Glutamatergic neuron (in vitro differentiated cells): ENCODE data around the gene DNAH7. TPM values are rescaled to one million over a fixed set of nuclear protein-coding genes. Genes with fewer than 3 reads are reported as not detected.

Experiments
- DNase-seq: peaks from one replicate; pipeline ENCODE4 v3.0.0; 2022
- H3K27ac Mint-ChIP-seq: one replicate; pipeline ENCODE4 v1.8.0; 2020; ENCODE audit warnings: mild to moderate bottlenecking, mixed read lengths, inconsistent platforms; ENCODE audit not compliant: unreplicated experiment
- H3K27me3 Mint-ChIP-seq: one replicate; pipeline ENCODE4 v1.8.0; 2020; ENCODE audit warnings: mild to moderate bottlenecking, moderate library complexity, mixed read lengths, inconsistent platforms; ENCODE audit not compliant: unreplicated experiment
- H3K36me3 Mint-ChIP-seq: one replicate; pipeline ENCODE4 v1.8.0; 2020; ENCODE audit warnings: mild to moderate bottlenecking, mixed read lengths, inconsistent platforms; ENCODE audit not compliant: unreplicated experiment
- H3K4me1 Mint-ChIP-seq: one replicate; pipeline ENCODE4 v1.8.0; 2020; ENCODE audit warnings: mild to moderate bottlenecking, low read depth, mixed read lengths, inconsistent platforms; ENCODE audit not compliant: unreplicated experiment
- H3K4me3 Mint-ChIP-seq: one replicate; pipeline ENCODE4 v1.8.0; 2020; ENCODE audit warnings: mild to moderate bottlenecking, mixed read lengths, inconsistent platforms; ENCODE audit not compliant: unreplicated experiment
- H3K9me3 Mint-ChIP-seq: one replicate; pipeline ENCODE4 v1.8.0; 2020; ENCODE audit warnings: mild to moderate bottlenecking, moderate library complexity, mixed read lengths, inconsistent platforms; ENCODE audit not compliant: unreplicated experiment
- total RNA-seq: library from RNA; stranded (reverse); fragmentation: NEBNext Ultra II Directional; extraction: Animal tissue kit (Norgen Biotek cat#: 25700); gene quantifications from one replicate; pipeline ENCODE4 v1.2.1, GENCODE V29; 2021; ENCODE audit not compliant: unreplicated experiment
- TF ChIP-seq, protein P1 (sequence below): fragments of 200-600 bp; sonication (generic); IDR thresholded peaks from one replicate; pipeline ENCODE4 v1.5.0; 2021; ENCODE audit not compliant: partially characterized antibody, unreplicated experiment

Gene DNAH7
- total RNA-seq, 1 donor from 2014 or later: 0.56 TPM

DNA sequence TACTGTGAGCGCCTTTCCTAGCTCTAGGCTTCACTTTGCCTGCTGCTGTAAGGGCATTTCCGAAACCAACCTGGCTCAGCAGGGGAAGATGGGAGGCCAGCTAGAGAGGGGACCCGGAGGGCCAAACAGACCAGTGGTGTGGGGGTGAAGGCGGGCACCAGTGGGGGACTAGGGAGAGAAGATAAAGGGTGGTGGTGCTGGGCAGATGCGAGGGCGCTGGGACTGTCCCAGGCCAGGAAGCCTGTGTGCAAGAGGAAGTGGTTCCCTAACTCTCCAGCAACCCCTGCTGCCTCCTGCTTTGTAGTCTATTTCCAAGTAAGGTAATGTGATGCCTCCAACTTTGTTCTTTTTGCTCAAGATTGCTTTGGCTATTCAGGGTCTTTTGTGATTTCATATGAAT lies 73.1 kb downstream of the DNAH7 start:
- Mint-ChIP-seq H3K27ac (no peak overlapping the region), H3K9me3 (no peaks in the 10 kb centered on the region), H3K36me3 (no peaks in the 10 kb centered on the region), H3K4me1 (peaks cover 2% of the 10 kb centered on the region), H3K4me3 (no peak overlapping the region), H3K27me3 (no peaks in the 10 kb centered on the region)
- TF ChIP-seq, protein P1, sequence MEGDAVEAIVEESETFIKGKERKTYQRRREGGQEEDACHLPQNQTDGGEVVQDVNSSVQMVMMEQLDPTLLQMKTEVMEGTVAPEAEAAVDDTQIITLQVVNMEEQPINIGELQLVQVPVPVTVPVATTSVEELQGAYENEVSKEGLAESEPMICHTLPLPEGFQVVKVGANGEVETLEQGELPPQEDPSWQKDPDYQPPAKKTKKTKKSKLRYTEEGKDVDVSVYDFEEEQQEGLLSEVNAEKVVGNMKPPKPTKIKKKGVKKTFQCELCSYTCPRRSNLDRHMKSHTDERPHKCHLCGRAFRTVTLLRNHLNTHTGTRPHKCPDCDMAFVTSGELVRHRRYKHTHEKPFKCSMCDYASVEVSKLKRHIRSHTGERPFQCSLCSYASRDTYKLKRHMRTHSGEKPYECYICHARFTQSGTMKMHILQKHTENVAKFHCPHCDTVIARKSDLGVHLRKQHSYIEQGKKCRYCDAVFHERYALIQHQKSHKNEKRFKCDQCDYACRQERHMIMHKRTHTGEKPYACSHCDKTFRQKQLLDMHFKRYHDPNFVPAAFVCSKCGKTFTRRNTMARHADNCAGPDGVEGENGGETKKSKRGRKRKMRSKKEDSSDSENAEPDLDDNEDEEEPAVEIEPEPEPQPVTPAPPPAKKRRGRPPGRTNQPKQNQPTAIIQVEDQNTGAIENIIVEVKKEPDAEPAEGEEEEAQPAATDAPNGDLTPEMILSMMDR: no peak
- no peak for DNase-seq

DNA sequence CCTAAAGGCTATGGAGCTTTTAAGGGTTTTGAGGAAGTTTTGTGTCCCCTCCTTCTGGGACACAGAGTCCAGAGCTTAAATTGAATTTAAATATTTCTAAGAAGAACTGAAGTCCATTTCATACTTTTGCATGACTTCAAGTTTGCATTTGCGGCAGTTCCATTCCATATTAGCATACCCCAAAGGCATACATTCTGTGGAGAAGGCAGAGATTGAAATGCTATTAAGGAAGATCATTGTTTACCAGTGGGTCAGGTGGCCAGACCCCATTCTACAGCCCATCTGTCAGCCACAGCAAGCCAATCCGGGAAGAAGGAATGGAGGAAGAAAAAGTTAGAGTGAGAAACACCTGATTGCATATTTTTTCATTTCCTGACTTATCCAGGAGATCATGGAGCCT lies 75.0 kb downstream of the DNAH7 start:
- Mint-ChIP-seq H3K27ac (no peak overlapping the region), H3K36me3 (no peaks in the 10 kb centered on the region), H3K27me3 (no peaks in the 10 kb centered on the region), H3K4me3 (no peak overlapping the region), H3K4me1 (peaks cover 2% of the 10 kb centered on the region), H3K9me3 (no peaks in the 10 kb centered on the region)
- no peak for DNase-seq
- TF ChIP-seq, protein P1: no peak

DNA sequence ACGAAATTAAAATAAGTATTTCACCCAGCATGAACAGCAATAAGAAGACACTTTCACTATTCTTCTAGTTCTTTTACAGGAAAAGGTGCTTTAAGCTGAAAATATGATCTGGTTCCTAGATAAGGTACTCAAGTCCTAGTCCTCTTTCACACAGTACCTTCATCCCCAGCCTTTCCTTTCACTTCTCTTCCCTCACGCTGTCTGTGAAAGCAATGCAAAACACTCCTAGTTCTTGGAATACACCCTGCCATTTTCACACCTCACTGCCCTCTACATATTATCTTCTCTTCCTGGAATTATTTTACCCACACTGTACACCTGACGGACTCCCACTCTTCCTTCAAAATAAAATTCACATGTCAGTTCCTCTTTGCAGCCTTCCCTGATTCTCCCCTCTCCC lies 82.9 kb downstream of the DNAH7 start:
- H3K27me3 Mint-ChIP-seq: no peaks in the 10 kb centered on the region
- no peak overlapping the region for H3K27ac Mint-ChIP-seq
- no peaks in the 10 kb centered on the region for H3K4me1 Mint-ChIP-seq
- H3K4me3 Mint-ChIP-seq: no peak overlapping the region
- DNase-seq: no peak
- H3K9me3 Mint-ChIP-seq: no peaks in the 10 kb centered on the region
- TF ChIP-seq, protein P1: no peak
- H3K36me3 Mint-ChIP-seq: no peaks in the 10 kb centered on the region

- DNase-seq: no peak
- H3K27ac Mint-ChIP-seq: no peak overlapping the region
- TF ChIP-seq, protein P1: no peak
- H3K4me3 Mint-ChIP-seq: no peak overlapping the region
- no peaks in the 10 kb centered on the region for H3K4me1 Mint-ChIP-seq
- H3K27me3 Mint-ChIP-seq: no peaks in the 10 kb centered on the region
- H3K9me3 Mint-ChIP-seq: no peaks in the 10 kb centered on the region
- peaks cover 3% of the 10 kb centered on the region for H3K36me3 Mint-ChIP-seq
Measured at GRCh38 chr2:195984923-195985726, 83.5 kb downstream of the DNAH7 start.

DNA sequence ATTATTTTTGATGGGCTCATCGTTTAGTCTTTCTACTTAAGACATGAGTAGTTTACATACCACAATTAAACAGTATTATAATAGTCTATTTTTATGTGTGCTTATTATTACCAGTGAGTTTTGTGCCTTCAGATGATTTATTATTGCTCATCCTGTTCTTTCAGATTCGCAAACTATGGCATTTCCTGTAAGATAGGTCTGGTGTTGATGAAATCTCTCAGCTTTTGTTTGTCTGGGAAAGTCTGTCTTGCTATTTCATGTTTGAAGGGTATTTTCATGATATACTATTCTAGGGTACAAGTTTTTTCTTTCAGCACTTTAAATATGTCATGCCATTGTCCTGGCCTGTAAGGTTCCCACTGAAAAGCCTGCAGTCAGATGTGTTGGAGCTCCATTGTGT lies 101.3 kb downstream of the DNAH7 start:
- H3K4me1 Mint-ChIP-seq: peaks cover 6% of the 10 kb centered on the region
- no peak overlapping the region for H3K27ac Mint-ChIP-seq
- TF ChIP-seq, protein P1: no peak
- H3K27me3 Mint-ChIP-seq: no peaks in the 10 kb centered on the region
- no peak for DNase-seq
- H3K4me3 Mint-ChIP-seq: no peak overlapping the region
- no peaks in the 10 kb centered on the region for H3K9me3 Mint-ChIP-seq
- H3K36me3 Mint-ChIP-seq: no peaks in the 10 kb centered on the region
